GM18909 (cell line): ENCODE measurements around the gene WNT4.
"Not testable (repeated sequence)": the region's sequence is repeated elsewhere in the genome, so short reads cannot be mapped to it uniquely, and the experiment has no call there.

Experiments used
- ATAC-seq: cut with Tn5 transposase; IDR thresholded peaks from one replicate; pipeline ENCODE4 v1.9.1; 2021; ENCODE audit warnings: mild to moderate bottlenecking; ENCODE audit not compliant: unreplicated experiment, poor library complexity

WNT4 gene

GRCh38 chr1:22114083-22115012, 28.5 kb downstream of the WNT4 start:
- no peak for ATAC-seq

GRCh38 chr1:22112554-22112953, 30.3 kb downstream of the WNT4 start:
- ATAC-seq: no peak

GRCh38 chr1:22111620-22112019, 31.3 kb downstream of the WNT4 start:
- ATAC-seq: no peak

- ATAC-seq: no peak
These were observed 31.8 kb downstream of the WNT4 start for GRCh38 chr1:22111115-22111514.

- ATAC-seq: no peak
These were observed 32.9 kb downstream of the WNT4 start for GRCh38 chr1:22110016-22110415.

- ATAC-seq: no peak
These were observed 34.4 kb downstream of the WNT4 start for GRCh38 chr1:22108339-22109105.

- no peak for ATAC-seq
These were observed 35.8 kb downstream of the WNT4 start for GRCh38 chr1:22107126-22107525.

- ATAC-seq: peak; percentile 43
These were observed 37.2 kb downstream of the WNT4 start for GRCh38 chr1:22105611-22106207.

- no peak for ATAC-seq
These were observed 37.9 kb downstream of the WNT4 start for GRCh38 chr1:22104865-22105437.

- ATAC-seq: no peak
These were observed 38.8 kb downstream of the WNT4 start for GRCh38 chr1:22104094-22104493.

GRCh38 chr1:22102746-22103145, 40.2 kb downstream of the WNT4 start:
- no peak for ATAC-seq

GRCh38 chr1:22101995-22102394, 40.9 kb downstream of the WNT4 start:
- ATAC-seq: no peak

GRCh38 chr1:22101199-22101598, 41.7 kb downstream of the WNT4 start:
- ATAC-seq: no peak

- no peak for ATAC-seq
These were observed 42.7 kb downstream of the WNT4 start for GRCh38 chr1:22100168-22100567.

GRCh38 chr1:22098752-22099151, 44.1 kb downstream of the WNT4 start:
- ATAC-seq: no peak

GRCh38 chr1:22096463-22096862, 46.4 kb downstream of the WNT4 start:
- ATAC-seq: no peak

- no peak for ATAC-seq
These were observed 46.9 kb downstream of the WNT4 start for GRCh38 chr1:22096036-22096435.

GRCh38 chr1:22093513-22093912, 49.4 kb downstream of the WNT4 start:
- ATAC-seq: no peak

- ATAC-seq: not testable (repeated sequence)
These were observed 50.7 kb downstream of the WNT4 start for GRCh38 chr1:22092026-22092768.

GRCh38 chr1:22090867-22091266, 52.0 kb downstream of the WNT4 start:
- ATAC-seq: no peak
